Cortex of kidney (tissue), 1 donor: ENCODE measurements around the gene RAE1.
"Not testable (repeated sequence)": the region's sequence is repeated elsewhere in the genome, so short reads cannot be mapped to it uniquely, and the experiment has no call there.

Experiments
- DNase-seq: peaks from one replicate; lab custom pipeline; 2025; lab: John Stamatoyannopoulos, UW

Gene RAE1

DNA sequence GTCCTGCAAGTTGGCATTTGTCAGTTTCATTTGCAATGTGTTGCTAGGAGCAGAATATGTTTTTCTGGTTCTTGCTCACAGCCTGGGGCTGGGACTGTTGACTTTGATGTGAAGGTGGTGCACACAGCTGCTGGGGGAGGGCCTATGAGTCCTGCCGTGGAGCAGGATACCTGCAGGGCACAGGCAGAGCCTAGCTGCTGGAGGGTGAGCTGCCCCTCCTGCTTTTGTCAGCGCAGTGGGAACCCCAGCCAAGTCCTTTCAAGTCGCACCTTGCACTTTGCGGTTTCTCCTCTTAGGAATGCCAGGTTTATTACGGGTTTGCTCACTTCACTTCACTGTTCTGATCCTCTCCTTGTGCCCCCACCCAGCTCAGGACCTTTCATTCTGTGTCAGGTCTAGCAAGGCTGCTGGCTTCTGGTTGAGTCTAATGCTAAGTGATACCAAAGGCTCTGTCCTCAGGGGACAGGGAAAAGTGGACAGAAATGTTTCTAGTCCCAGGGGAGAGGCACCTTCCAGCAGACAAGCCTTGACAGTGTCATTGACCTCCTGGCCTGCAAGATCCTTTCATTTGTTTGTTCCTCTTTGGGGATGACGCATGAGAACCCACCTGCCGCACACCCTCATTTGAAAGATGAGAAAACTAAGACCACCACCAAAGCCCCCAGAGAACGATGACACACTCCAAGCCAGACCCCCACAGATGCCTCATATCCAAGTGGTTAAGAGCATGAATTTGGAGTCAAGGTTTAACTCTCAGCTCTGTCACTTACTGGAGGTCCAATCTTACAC lies 24.2 kb upstream of the RAE1 start:
- DNase-seq: no peak

DNA sequence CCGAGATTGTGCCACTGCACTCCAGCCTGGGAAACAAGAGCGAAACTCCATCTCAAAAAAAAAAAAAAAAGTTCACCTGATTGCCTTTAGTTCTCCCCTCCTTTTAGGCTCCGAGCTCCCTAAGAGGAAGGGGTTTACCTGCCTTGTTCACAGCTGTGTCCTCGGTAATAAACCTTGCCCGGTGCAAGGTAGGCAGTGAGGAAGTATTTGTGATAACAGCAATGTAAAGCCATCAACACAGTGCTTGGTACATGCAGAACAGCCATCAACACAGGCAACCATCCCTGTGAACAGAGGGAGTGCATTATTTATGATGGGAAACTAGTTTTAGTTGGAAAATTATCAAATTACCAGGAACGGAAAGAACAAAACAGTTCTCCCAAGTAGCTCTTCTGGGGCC lies 23.2 kb upstream of the RAE1 start:
- no peak for DNase-seq

DNA sequence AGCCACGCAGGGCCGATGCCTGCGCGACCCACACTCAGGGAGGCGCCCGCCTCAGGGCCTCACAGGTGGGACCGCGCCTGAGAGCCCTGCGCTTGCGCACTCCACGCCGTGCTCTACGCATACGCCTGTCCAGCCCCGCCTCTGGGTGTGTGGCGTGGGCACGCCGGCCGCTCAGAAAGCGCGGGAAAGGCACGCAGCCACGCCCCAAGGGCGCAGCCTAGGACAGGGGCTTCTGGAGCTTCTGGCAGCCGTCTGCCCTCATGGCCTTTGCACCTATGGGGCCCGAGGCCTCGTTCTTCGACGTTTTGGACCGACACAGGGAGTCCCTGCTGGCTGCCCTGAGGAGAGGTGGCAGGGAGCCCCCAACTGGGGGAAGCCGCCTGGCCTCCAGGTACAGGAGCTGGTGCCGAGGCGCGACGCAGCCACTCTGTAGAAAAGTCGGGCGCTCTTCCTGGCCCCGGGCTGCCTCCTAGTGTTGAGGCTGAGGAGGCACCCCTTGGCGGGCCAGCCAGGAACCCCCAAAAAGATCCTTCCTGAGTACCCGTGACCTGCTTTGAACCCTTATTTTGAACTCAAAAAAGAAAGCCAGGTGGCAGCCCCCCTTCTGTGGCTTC lies 21.3 kb upstream of the RAE1 start, which contains the start of gene SPO11:
TSS of gene SPO11 (plus strand) at position 196 of the 614 bp plus-strand sequence. CDS start at position 261, 65 bp downstream.
- DNase-seq: no peak

DNA sequence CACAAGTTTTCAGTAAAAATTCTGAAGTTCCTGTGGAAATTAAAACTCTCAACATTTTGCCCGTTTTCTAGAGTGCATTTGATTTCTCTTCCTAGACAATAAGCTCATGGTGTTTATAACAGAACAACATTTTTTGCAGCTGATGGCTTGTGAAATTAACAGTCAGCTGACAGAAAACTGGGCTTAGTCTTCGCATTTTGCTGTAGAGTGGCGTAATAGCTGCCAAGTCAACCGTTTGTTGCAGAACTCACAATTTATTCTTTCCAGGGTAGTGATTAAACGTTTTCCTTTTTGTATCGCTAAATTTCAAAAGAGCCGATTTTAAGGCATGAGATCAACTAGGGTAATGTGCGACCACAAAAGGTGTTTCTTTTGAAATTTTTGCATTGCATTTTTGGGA lies 20.1 kb upstream of the RAE1 start:
- no peak for DNase-seq

DNA sequence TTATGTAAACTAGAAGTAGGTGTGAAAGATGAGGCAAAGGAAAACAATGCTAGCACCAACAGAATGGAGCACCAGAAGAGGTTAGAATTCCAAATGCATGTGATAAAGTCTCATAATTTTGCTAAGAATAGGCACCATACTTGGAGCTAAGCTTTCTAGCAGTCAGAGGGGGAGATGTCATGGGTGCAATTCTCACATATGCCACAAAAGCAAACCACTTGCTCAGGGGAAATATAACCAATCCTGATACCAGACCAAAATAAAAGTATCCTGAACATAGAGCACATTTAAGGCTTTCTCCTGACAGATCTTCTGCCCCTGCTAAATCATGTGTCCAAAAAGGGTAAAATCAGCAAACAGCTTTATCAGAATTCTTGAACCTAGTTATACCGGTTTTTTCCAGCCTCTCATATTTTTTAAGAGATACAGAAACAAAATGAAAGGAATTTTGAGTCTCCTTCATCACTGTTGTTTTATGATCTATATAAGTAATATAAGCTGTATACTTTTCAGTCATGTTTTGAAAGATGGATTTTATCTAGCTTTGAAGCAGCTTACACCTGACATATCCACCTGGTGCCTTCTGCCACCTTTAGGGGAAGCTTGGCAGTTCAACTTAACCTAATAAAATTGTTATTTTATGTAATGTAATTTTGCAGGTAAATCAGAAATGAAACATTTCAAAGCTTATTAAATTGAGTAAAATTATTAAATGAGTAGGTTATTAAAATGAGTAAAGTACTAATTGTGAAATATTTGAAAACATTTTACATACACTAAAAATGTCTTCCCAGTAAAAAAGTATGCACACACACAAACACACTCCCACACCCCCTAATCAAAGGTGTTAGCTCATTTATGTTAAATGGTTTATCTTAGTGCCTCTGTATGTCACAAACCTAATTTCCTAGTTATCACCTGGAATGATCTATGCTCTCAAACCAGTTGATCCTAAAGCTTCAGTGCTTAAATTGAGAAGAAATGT lies 18.7 kb upstream of the RAE1 start:
- no peak for DNase-seq

DNA sequence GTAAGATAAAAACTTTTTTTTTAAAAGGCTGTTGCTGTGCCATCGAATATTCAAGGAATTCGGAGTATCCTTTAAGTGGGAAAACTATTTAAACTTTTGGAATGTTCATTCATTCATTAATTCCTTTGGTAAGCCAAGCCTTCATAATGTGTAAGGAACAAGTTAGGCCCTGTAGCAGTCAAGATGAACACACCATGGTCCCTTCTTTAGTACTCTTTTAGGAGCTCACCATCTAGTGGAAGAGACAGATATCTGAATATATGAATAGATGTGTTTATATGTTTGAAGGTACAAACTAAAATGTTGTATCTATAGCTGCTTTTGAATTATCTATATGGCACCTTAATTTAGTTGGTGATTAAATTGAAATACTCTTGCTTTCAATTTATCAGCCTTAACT lies 15.7 kb upstream of the RAE1 start:
- no peak for DNase-seq

DNA sequence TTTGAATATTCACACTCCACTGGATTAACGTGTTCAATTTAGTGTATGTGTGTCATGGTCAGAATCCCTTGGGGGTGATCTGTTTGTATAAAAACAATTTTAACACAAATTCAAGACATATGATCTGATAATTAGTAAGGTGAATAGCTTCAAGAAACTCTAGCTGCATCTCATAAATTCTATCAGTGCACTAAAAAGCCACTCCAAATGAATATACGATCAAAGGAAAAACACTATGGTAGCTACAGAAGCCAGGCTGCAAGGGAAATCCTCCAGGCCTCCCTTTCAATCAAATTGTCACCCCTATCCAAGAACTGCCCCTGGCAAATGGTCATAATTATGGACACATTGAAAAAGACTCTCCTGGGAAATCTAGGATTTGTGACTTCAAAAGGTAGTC lies 9.4 kb upstream of the RAE1 start:
- DNase-seq: no peak

DNA sequence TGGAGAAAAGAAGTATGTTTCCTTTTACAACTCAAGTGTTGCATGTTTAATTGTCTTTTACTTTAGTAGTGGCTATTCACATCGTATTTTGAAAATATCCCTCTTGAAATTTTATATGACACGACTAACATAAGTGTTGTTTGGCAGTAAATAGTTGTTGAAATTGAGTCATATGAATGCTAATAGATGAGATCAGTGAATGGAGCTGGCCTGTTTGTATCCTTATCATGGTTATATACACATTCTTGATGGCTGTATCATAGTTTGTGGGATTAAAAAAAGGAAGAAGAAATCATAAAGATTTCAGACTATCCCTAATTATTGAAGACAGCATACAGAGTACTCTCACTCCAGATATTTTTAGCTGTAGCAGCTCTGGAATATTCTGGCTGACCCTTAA lies 8.2 kb upstream of the RAE1 start:
- DNase-seq: no peak

DNA sequence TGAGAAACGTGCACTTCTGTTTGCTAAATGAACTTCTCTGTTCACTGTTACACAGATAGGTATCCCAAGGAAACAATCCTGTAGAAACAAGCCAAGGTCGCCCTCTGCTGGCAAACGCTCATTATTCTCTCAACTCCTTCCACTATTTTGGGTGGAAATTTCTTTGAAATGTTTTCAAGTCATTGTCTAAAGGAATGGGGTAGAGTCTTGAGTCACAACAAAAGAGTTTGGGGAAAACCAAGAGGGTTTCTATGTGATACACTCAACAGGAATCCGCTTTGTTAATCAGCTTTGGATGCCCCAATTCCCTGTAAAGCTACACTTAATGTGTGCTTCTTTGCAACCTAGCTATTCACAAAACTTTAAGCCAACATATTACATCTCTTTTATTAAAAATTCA lies 4.6 kb upstream of the RAE1 start:
- no peak for DNase-seq

DNA sequence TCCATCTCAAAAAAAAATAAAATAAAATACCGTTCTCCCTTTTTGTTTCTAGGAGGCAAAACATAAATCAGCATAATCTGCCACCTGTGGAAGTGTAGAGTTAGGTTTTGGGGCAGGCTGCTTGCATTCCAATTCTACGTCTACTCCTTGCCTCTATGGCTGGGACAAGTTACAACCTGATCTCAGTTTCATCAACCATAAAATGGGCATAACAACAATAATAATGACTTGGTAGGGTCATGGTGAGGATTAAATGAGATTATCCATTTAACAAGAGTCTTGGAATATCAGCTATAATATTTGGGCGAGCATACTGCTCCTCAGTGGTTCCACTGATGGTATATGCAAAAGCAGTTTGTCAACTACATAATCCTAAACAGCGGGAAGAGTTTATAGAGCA lies 3.7 kb upstream of the RAE1 start:
- no peak for DNase-seq

DNA sequence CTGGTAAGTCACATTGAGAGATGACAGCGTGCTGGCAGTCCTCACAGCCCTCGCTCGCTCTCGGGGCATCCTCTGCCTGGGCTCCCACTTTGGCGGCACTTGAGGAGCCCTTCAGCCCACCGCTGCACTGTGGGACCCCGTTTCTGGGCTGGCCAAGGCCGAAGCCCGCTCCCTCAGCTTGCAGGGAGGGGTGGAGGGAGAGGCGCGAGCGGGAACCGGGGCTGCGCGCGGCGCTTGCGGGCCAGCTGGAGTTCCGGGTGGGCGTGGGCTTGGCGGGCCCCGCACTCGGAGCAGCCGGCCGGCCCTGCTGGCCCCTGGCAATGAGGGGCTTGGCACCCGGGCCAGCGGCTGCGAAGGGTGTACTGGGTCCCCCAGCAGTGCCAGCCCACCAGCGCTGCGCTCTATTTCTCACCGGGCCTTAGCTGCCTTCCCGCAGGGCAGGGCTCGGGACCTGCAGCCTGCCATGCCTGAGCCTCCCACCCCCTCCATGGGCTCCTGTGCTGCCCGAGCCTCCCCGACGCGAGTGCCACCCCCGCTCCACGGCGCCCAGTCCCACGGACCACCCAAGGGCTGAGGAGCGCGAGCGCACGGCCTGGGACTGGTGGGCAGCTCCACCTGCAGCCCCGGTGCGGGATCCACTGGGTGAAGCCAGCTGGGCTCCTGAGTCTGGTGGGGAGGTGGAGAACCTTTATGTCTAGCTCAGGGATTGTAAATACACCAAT lies 2.7 kb upstream of the RAE1 start:
- DNase-seq: not testable (repeated sequence)

DNA sequence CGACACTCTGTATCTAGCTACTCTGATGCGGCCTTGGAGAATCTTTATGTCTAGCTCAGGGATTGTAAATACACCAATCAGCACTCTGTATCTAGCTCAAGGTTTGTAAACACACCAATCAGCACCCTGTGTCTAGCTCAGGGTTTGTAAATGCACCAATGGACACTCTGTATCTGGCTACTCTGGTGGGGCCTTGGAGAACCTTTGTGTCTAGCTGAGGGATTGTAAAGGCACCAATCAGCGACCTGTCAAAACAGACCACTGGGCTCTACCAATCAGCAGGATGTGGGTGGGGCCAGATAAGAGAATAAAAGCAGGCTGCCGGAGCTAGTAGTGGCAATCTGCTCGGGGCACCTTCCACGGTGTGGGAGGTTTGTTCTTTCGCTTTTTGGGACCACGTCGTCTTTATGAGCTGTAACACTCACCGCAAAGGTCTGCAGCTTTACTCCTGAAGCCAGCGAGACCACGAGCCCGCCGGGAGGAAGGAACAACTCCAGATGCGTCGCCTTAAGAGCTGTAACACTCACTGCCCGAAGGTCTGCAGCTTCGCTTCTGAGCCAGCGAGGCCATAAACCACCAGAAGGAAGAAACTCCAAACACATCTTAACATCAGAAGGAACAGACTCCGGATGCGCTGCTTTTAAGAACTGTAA lies 2.0 kb upstream of the RAE1 start:
- not testable (repeated sequence) for DNase-seq

DNA sequence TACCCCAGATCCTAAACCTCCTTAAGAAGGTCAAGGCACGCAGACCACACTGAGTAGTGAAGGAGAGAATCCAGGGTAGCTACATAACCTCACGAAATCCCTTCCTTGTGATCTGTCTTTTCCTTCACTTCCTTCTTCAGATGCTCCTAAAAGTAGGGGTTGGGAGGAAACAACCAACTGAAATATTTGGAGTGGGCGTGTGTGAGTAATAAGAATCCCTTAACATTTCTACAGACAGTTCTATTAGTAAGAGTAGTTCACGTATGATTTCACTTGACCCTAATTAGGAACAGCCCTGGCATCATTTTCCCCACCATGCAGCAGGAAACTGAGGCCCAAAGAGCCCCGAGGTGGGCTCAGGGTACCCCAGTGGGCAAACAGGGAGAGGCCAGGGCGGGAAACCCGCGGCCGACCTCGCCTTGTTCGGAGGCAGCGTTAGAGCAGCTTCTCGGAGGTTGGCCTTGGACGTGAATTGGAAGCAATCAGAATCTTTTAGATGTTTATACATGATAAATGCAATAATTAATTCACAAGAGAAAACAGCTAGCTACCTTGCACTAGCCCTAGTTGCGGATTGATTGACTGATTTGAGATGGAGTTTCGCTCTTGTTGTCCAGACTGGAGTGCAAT lies 859 bp upstream of the RAE1 start:
- DNase-seq: no peak

DNA sequence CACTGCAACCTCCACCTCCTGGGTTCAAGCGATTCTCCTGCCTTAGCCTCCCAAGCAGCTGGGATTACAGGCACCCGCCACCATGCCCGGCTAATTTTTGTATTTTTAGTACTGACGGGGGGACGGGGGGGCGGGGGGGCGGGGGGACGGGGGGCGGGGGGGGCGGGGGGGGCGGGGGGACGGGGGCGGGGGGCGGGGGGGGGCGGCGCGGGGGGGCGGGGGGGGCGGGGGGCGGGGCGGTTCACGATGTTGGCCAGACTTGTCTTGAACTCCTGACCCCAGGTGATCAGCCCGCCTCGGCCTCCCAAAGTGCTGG lies 371 bp upstream of the RAE1 start:
- DNase-seq: not testable (repeated sequence)

DNA sequence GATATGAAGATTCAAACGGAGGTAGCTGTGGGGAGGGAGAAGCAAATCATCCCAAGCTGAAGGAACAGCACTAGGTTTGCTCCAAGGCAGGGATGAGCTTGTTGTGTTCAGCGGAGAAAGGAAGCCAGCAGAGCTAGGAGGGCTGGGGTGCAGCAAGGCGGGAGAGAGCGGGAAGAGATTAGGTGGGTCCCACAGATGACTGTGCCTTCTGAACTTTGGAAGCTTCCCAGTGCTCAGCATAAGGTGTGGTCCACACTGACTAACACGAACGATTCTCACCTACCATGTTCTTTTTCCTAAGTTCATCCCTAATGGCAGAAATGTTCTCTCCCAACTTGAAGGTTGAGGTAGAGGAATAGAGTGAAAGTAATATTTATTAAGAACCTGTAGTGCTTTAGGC lies 1.2 kb downstream of the RAE1 start:
- no peak for DNase-seq

DNA sequence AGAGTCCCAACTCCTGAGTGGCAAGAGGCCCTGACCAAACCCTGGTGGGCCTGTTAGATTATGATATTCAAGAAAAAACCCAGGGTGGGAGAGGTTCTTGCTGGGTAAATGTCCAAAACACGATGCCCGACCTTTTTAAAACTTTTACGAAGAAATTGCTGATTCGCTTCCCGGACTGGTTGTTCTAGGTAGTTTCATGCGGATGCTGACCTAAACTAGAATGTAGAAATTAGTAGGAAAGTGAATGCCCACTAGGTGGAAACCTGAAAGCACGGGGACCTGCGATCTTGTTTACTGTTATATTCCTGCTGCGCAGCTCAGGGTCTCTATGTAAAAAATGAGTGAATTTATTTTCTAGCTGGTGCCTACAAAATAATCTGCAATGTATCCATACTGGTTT lies 2.3 kb downstream of the RAE1 start:
- no peak for DNase-seq

DNA sequence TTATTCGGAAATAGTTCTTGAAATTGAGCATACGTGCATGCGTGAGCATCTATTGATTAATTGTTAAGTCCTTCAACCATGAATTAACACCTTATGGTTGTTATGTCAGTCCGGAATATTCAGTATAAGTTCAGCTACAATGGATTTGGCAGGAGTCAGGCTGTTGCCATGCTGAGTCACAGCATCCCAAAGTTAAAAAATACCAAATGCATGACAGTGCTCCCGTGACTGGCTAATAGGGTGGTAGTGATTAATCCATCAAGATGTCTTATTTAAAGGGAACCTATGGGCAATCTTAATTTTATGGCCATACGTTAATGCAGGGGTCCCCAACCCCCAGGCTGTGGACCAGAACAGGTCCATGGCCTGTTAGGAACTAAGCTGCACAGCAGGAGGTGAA lies 10.5 kb downstream of the RAE1 start:
- DNase-seq: no peak

DNA sequence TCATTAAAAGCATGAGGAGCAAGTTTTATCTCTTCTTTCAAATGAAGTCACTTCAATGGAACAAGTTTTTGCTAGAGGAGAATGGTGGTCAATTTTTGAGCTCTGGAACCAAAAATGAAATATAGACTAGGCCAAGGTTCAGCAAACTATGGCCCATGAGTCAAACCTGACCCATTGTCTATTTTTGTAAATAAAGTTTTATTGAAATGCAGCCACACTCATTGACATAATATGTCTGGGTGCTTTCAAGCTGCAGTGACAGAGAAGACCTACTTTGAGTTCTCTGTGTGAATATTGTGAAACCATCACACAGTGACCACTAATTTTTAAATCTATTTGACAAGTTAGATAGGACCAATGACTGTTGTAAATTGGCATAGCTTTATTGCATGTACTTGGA lies 13.4 kb downstream of the RAE1 start:
- DNase-seq: no peak

DNA sequence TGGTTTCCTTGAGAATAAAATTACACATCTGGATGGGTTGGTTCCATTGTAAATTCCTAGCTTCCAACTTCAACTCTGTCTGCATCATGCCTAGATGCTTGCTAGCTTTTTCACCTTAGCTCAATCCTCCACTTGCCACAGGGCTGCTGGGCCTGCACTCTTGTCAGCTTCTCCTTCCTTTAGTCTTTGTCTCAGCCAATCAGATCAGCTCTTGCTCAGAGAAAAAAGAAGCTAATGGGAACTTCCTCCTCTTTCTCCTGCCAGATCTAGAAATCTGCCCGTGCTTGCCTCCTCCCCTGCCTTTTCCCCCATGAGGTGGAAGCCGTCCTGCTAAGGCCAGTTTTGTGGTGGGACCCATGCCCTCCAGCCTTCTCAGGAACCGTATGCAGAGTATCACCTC lies 18.5 kb downstream of the RAE1 start:
- no peak for DNase-seq

DNA sequence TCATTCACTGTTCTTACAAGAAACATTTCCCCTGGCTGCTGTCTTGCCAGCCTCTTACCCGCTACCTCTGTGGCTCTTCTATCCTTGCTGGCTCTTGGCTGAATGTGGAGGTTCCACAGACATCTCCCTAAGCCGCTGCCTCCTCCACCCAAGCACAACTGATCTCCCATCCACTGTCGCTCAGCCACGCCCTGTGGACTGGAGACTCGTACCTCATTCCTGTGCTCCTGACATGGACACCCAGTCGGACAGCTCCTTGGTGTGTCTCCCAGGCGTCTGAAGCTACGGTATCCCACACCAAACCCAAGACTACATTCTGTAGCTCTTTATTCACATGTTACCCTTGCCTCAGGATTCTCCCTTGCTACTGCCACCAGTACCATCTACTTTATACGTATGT lies 19.3 kb downstream of the RAE1 start:
- DNase-seq: no peak

DNA sequence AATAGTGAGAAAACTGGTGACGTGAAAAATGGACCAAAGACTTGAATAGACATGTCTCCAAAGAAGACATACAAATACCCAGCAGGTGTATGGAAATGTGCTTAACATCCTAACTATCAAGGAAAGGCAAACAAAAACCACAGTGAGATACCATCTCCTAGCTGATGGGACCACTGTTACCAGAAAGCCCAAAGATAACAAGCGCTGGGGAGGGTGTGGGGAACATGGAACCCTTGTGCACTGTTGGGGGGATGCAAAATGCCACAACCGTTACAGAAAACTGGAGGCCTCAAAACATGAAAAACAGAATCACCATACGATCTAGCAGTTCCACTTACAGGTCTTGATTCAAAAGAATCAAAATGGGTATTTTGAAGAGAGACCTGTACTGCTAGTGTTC lies 20.3 kb downstream of the RAE1 start:
- no peak for DNase-seq
